ENCODE results near the gene NUTM2B.
"Not testable (repeated sequence)": the region's sequence is repeated elsewhere in the genome, so short reads cannot be mapped to it uniquely, and the experiment has no call there.

Gene NUTM2B, protein sequence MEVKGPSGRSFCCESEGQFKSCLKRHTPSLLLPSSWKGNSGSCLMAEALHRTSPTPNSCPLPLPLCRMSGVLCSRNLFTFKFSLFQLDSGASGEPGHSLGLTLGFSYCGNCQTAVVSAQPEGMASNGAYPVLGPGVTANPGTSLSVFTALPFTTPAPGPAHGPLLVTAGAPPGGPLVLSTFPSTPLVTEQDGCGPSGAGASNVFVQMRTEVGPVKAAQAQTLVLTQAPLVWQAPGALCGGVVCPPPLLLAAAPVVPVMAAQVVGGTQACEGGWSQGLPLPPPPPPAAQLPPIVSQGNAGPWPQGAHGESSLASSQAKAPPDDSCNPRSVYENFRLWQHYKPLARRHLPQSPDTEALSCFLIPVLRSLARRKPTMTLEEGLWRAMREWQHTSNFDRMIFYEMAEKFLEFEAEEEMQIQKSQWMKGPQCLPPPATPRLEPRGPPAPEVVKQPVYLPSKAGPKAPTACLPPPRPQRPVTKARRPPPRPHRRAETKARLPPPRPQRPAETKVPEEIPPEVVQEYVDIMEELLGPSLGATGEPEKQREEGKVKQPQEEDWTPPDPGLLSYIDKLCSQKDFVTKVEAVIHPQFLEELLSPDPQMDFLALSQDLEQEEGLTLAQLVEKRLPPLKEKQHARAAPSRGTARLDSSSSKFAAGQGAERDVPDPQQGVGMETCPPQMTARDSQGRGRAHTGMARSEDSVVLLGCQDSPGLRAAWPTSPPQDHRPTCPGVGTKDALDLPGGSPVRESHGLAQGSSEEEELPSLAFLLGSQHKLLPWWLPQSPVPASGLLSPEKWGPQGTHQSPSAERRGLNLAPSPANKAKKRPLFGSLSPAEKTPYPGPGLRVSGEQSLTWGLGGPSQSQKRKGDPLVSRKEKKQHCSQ

GRCh38 chr10:79702927-79703326 lies at the start of gene NUTM2B:
Gene NUTM2B, plus strand, starts transcription at chr10:79703227. Its CDS starts 383 bp downstream, at chr10:79703610.
- DNase-seq = not testable (repeated sequence)

DNA sequence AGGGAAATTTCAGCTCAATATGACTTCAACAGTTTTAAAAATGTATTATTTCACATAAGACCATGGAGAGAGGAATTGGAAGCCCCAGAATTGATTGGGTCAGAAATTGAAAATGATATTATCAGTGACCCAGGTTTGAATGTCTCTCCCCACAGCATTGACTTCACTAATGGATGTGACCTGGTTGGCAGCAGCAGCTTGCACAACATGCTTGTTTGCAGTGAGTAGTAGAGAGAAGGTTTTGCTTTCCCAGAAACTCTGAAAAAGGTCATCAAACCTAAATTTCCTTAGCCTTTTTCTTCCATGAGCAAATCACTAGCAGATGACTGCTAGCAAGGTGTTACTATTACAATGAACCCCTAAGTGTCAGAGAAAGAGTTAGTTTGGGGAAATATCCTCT lies 39.7 kb upstream of the NUTM2B start:
- not testable (repeated sequence) for DNase-seq

DNA sequence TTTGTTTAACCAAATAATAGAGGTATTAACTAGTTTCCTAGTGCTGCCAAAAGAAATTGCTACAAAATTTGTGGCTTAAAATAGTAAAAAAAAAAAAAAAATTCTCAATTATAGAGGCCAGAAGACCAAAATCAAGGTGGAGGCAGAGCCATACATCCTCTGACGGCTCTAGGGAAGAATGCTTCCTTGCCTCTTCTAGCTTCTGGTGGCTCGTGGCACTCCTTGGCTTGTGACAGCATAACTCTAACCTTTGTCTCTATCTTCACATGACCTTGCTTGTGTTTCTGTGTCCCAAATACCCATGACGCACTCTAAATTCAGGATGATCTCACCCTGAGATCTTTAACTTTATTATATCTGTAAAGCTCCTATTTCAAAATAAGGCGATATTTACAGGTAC lies 38.3 kb upstream of the NUTM2B start:
- DNase-seq = not testable (repeated sequence)

DNA sequence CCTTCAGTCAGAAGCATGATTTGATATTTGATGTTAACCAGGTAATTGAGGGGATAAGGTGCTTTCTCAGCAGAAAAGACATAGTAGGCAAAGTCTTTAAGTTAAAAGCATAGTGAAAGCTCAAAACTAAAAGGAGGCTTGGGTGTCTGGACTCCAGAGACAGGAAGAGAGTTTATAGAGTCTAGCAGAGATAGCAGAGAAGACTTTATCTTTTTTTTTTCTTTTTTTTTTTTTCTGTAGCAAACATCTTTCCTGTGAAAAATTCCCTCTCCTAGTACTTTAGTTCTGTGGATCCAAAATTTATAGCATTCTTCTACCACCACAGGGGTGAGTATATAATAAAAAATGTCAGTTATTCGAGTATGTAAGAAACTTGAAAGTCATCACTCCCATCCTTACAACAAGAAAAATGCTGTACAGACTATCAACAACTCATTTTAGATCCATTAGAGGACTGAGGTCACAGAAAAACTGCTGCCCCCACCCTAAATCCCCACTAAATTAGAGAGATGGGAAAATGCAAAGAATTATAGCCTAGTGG lies 33.7 kb upstream of the NUTM2B start:
- DNase-seq = not testable (repeated sequence)

GRCh38 chr10:79674878-79675277 lies 28.1 kb upstream of the NUTM2B start:
- DNase-seq = not testable (repeated sequence)

DNA sequence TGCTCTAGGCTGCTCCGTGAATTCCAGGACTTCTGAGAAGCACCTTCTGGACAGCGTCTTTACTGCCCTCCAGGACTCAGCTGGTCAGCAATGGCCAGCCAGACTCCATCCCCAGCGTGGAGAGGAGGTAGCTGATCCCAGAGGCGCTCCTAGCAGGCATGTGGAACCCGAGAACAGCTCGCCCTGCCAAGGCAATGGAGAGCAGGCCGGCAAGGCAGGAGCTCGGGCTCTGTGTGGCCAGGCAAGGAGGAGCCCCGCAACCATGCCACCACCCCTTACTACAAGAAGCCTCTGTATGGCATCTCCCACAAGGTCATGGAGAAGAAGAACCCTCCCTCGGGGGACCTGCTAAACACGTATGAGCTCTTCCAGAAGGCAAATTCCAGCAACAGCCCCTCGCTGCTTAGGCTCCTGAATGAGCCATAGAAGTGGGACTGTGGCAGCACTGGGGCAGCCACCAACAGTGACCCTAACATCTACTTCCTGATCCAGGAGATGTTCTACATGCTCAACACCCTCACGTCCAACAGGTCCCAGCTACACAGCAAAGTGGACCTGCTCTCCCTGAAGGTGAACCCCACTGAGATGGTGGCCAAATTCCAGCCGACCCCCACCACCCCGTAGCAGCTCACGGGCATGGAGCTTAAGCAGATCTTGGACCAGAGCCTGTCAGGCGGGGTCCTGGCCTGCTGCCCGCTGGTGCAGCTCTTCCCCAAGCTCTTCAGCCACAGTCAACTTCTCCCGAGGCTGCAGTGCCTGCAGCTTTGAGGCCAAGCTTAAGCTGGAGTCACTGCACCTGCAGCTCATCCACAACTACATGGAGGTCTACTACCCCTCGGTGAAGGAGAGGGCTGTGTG lies 19.8 kb upstream of the NUTM2B start:
- DNase-seq = not testable (repeated sequence)

- not testable (repeated sequence) for DNase-seq
Measured at GRCh38 chr10:79683884-79684720, 18.9 kb upstream of the NUTM2B start.

GRCh38 chr10:79685044-79685685 lies 17.9 kb upstream of the NUTM2B start:
- not testable (repeated sequence) for DNase-seq

DNA sequence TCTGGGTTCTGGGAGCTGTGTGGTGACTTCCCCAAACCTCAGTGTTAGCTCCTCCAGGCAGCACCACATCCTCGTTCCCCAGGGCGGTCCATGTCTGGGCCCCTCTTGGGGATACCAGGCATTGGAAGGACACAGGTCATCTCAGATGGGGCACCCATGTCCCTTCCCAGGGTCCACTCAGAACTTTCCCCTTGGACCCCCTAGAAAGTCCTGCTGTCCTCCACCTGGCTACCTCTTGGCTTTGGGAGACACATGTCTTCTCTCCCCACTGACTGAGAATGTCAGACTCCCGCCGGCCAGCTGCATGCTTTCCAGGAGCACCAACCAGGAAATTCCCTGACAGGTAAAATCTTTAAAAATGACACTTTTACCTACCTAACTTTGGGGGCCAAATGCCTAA lies 16.4 kb upstream of the NUTM2B start:
- not testable (repeated sequence) for DNase-seq

GRCh38 chr10:79687406-79688150 lies 15.4 kb upstream of the NUTM2B start:
- not testable (repeated sequence) for DNase-seq

- DNase-seq = not testable (repeated sequence)
Measured at GRCh38 chr10:79688798-79689197, 14.2 kb upstream of the NUTM2B start.

DNA sequence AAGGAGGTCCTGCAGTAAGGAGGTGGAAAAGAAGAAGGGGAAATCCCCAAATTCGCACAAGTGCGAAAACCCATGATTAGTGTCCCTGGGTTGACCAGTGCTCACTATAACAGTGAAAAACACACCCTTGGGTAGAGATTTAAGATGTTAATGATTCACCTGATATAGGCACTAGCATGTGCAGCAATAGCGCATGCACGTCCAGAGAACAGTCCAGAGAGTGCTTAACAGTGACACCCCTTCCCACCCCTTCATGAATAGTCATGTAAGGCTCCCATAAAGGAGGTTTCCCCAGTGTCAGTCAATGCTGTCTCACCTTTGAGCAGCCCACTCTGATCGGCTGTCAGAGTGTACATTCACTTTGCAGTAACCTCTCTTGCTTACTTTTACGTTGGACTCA lies 6.4 kb upstream of the NUTM2B start:
- not testable (repeated sequence) for DNase-seq

DNA sequence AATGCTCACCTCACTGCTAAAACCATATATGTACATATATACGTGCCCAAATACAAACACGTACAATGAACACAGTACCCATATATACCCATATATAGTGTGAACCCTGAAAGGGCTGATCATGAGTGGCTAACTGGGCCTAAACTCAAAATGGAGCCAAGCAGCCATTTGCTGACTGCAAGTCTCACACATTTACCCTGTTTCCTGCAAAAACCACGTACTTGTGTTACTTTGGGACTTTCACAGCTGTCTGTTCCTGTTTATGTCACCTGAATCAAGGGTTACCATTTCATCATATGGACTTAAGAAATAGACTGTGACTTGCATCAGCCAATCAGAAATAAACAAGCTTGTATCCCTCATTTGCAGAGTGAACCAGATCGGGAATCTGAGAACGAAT lies 5.9 kb upstream of the NUTM2B start:
- not testable (repeated sequence) for DNase-seq

DNA sequence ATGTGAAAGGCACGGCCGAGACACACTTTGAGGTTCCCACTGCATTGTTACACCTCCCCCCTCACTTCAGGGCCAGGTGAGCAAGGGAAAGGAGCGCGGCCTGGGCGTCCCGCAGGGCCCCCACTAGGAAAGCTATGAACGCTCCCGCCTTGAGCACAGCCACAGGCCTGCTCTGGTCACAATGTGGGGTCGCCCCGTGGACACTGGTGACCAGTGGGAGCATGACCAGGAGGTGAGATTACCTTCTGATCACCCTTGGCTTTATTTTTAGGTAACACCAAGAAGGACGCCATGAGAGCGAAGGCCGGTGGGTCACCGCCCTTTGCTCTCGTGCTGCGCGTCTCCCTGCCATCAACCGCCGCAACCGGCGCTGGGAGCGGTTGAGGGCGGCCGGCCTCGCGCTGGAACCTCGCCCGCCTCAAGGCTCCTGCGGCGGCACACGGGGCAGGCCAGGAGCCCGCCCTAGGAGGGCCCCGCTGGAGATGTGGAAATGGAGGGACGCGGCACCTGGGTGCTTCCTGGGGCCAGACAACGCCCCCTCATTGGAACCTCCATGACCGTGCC lies 2.6 kb upstream of the NUTM2B start:
- DNase-seq = not testable (repeated sequence)

DNA sequence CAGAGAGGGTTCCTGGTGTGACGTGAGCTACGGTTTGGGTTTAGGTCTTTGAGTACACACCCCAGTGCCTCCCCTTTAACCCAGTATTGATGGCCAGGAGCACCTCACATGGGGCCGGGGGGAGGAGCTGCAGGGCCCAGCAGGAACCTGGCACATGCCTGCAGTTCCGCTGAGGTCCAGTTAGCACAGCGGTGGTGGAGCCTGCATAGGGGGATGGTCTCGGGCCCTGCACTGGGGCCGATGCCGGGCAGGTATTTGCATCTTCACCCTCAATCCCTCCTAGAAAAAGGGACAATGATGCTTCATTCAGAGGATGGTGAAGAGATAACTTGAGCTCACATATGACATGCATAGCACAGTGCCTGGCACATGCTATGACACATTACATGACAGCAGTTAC lies 4.0 kb downstream of the NUTM2B start:
- DNase-seq = not testable (repeated sequence)

- DNase-seq = not testable (repeated sequence)
Measured at GRCh38 chr10:79714976-79715375, 11.9 kb downstream of the NUTM2B start.

DNA sequence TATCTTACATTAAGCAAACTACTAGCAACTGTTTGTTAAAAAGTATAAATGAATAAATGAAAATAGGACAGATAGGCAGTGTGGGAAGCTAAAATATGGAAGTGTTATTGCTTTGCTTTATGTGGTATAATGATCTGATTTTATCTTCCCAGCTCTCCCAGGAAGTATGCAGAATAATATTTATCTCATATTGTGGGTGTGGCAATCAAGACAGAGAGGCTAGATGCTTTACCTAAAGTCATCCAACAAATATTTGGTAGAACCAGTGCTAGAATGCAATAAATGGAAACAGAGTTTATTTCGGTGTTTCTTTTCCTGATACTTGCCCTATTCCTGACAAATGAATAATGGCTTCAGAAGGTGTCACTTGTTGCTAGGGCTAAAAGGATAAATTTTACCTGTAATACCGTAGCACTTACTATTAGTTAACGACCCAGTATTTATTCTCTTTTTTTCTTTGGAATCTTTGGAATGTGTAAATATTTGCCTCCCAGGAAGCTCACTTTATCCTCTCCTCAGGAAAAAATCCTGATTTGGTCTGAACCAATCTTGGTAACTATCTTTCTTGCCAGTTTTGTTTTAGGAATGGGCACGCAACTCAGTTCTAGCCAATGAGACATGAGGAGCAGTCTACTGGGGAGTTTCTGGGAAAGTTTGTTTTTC lies 14.0 kb downstream of the NUTM2B start:
- DNase-seq = not testable (repeated sequence)

DNA sequence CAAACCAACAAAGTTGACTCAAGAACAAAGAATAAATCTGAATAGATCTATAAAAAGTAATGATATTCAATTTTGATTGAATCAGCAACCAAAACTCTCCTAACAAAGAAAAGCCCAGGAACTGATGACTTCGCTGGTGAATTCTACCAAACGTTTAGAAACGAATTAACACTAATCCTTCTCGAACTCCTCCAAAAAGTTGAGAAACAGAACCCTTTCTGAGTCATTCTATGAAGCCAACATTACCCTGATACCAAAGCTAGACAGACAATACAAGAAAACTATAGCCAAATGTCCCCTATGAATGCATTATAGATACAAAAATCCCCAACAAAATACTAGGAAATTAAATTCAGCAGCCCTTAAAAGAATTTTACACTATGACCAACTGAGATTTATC lies 17.0 kb downstream of the NUTM2B start:
- not testable (repeated sequence) for DNase-seq

DNA sequence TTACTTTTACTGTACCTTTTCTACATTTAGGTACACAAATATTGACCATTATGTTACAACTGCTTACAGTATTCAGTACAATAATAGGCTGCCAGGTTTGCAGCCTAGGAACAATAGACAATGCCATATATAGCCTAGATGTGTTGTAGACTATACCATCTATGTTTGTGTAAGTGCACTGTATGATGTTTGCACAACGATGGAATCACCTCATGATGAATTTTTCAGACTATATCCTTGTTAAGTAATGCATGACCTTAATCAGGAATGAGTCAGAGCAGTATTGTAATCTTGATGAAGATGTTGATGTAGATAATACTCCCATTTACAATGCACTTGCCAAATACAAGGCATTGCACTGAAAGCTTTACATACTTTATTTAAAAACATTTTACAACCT lies 23.6 kb downstream of the NUTM2B start:
- DNase-seq = not testable (repeated sequence)

Measured in NCI-H446 (cell line).